GM19467 (cell line): ENCODE measurements around the gene OSBPL2.

Source experiments
- ATAC-seq: cut with Tn5 transposase; IDR thresholded peaks from one replicate; pipeline ENCODE4 v1.9.1; 2021; ENCODE audit warnings: mild to moderate bottlenecking, moderate library complexity; ENCODE audit not compliant: unreplicated experiment

The OSBPL2 gene

GRCh38 chr20:62321521-62321948 is 83.2 kb downstream of the OSBPL2 start:
- no peak for ATAC-seq

DNA sequence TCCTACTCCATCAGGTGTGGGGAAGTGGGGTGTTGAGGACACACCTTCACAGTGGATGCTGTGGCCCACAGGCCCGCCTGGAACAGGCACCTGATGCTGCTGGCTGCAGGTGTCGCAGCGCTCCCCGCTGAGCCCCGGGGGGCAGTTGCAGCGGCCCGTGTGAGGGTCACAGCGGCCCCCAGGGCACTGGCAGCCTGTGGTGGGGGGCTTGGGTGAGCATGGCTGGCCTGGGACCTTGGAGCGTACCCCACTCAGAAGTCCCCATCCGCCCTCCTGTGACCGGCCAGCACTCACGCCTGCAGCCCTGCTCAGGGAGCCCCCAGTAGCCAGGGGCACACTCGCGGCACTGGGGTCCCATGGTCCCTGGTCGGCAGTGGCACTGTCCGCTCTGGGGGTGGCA is 83.7 kb downstream of the OSBPL2 start:
- no peak for ATAC-seq

DNA sequence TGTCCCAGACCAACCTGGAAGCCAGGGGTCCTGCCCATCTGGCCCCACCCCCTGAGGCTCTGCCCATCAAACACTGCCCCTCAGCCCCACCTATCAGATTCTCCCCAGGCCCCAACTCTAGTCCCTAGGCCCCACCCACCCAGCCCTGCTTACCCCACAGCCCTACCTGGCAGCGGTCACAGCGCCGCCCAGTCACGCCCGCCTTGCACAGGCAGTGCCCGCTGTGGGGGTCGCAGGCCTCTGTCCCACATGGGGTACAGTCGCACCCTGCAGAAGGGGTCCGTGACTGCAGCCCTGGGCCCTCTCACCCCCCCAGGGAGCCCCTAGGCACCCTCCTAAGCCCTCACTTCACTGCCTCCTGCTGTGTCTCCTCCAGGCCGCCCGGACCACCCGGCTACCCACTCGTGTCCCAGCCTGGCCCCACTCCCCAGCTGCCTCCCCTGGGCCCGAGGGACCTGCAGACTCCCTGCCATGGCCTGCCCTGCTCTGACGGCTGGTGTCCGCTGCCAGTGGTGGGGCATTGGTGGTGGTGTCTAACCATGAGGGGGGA is 84.2 kb downstream of the OSBPL2 start:
- no peak for ATAC-seq

DNA sequence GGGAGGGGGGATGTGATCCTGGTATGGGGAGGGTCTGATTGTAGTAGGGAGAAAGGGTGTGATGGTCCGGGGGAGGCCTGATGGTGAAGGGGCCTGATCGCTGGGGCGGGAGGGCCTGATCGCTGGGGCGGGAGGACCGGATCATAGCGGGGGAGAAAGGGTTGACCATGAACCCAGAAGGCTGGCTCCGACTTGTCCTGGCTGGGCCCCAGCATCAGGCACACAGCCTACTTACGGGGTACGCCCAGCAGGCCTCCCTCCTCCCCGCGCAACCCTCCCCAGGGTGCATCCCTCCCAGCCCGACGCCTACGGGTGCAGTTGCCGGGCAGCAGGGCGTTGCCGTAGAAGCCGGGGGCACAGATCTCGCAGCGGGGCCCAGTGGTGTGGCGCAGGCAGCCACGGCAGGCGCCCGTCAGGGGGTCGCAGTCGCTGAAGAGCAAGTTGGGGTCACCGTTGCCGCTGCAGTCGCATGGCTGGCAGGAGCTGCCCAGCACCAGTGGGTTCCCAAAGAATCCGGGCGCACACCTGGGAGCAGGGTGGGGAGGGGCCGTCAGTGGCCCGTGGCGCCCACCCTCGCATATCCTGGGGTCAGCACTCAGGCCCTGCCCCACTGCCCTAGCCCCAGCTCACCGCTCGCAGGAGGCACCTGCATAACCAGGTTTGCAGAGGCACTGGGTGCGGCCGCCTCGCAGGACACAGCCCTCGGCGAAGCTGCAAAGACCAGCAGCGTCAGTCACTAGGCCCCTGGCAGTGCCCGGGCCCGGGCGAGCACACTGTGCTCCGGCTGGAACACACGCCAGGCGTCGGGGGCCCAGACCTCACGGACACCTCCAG is 85.0 kb downstream of the OSBPL2 start:
- ATAC-seq: no peak

DNA sequence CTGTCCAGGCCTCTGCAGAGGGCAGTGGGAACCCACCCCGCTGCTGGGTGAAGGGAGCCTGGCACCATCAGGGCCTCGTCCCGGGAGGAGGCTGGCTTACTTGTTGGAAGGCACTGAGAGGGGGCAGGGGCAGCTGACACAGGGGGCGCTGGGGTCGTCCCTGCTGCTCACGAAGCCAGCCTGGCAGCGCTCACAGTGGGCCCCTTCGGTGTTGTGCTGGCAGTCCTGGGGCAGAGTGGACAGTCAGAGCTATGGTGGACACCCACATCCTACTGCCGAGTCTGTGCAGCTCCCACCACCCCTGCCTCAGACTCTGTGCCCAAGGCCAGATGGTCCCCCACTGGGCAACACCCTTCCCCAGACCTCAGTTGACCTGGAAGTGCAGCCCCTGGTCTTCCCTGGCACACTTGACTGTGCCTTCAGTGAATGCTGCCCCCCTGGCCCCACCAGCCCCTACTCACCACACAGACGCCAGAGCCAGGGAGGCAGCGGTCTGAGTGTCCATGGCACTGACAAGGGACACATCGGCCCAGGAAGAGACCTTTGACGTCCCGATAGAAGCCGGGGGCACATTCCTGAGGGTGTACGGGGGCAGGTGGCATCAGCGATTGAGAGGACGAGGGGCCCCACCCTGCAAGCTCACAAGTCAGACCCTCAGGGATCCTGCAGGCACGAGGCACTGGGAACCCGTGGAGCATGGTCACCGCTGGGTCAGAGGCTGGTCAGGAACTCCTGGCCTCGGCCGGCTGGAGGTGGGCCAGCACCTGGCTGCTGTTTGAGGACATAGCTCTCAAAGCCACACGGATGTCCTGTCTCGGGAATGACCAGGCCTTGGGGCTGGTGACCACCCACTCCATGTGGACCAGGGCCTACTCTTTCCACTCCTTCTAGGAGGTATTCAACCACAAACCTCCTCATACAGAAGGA is 85.9 kb downstream of the OSBPL2 start:
- ATAC-seq: no peak

DNA sequence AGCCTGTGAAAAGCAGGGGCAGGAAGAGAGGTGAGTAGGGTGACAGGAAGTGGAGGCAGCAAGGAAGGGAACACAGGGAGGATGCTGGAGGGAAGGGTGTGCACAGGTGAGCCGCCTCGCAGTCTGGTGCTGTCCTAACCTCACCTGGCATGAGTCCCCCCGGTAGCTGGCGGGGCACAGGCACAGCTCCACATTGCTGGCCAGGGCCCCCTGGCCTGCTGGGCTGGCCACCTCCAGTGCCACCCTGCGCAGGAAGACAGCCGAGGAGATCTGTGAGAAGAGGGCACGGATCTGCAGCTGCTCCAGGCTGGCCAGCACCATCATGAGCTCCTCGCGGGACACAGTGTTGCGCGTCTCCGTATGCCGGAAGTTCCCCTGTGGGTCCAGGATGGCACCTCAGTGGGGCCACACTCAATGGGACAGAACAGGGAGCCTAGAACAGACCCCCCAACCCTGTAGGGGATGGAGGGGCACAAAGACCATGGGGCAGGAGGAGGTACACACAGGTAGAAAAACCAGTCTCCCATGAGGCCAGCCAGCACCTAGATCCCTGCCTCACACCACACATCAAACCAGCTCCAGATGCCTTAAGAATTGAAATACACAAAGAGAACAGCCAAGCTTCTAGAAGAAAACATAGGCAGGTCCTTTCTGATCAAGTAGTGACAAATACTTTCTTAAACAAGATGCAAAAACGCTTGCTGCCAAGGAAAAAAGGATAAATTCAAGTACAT is 87.0 kb downstream of the OSBPL2 start:
- ATAC-seq: no peak

GRCh38 chr20:62326559-62326958 is 88.2 kb downstream of the OSBPL2 start:
- ATAC-seq: no peak

DNA sequence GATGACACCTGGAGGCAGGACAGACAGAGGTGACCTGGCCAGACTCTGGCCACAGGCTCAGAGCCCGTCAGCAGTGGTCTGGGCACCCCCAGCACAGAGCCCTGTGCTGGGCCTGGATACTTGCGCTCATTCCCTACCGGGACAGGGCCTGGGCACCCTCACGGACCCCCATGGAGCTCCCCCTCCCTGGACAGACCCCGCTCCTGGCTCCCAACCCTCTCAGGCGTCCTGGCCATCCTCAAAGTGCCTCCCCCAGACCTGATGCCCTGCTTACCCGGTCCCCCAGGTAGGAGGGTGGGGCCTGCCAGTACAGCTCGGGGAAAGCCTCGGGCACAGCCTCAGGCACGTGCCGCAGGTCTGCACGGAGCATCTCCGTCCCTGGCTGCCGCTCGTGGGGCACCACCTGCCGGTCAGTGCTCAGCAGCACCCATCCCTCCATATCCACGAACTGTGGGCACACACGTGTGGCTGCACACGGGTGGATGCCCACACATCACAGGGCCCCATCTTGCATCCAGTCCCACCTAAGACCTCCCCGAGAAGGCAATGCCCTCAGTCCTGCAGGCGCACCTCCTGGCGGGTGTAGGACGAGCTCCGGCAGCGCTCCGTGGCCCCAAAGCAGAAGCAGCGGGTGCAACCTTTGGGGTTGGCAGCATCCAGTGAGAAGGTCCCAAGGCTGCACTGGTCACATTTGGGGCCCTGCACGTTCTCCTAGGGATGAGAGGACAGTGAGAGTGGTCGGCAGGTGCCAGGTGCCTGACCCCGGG is 88.8 kb downstream of the OSBPL2 start:
- no peak for ATAC-seq

DNA sequence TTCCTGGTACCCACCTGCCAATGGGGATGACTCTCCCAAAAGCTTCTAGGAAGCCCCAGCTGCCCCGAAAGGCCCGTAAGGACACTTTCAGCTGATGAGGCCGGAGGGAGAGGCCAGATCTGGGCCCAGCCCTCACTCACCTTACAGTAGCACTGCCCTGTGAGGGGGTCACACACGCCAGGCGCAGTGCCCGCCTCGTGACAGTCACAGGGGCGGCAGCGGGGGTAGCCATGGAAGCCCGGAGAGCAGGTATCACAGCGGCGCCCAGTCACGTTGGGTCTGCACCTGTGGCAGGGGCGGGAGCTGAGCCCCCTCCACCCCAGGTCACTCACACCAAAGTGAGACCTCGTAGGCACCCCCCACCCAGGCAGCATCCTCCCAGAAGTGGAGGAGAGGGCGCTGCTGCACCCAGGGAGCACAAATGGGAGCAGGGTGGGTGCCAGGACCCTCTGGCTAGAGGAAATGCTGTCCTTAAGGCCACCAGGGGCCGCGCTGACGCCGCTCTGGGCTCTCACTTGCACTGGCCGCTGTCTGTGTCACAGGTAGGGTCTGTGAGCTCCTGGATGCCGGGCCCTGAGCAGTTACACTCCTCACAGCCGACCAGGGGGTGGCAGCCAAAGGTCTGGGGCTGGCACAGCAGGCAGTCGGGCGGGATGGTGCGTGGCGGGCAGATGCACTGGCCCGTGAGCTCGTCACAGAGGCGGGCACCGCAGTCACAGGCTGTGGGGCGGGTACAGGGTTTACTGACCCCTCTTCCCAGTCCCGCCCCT is 89.6 kb downstream of the OSBPL2 start:
- ATAC-seq: no peak

DNA sequence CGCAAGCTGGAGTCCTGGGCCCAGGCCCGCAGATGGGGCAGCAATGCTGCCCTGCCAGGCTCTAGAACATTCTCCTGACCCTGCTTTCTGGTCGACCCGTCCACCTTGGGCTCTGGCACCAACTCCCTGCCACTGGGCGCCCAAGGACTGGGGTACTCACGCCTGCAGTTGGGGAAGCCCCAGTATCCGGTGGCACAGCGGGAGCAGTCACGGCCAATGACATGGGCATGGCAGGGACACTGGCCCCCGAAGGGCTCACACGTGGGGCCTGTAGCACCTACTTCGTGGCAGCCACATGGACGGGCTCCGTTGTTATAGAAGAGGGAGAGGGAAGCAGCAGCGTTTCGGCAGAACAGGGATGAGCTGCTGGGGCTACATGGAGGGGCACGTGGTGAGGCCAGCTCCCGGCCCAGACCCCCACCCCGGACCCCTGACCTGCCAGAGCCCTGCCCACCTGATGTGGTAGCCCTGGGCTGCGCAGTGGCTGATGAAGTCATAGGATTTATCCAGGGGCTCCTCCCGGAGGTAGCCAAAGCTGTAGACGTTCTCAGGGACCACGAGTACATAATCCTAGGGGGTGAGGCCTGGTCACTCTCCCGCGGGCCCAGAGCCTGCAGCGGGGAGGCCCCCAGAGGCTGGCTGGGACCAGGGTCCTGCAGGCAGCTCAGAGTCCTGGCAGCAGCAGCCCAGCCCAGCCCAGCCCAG is 90.5 kb downstream of the OSBPL2 start:
- no peak for ATAC-seq

GRCh38 chr20:62329389-62330377 is 91.4 kb downstream of the OSBPL2 start:
- ATAC-seq: no peak

DNA sequence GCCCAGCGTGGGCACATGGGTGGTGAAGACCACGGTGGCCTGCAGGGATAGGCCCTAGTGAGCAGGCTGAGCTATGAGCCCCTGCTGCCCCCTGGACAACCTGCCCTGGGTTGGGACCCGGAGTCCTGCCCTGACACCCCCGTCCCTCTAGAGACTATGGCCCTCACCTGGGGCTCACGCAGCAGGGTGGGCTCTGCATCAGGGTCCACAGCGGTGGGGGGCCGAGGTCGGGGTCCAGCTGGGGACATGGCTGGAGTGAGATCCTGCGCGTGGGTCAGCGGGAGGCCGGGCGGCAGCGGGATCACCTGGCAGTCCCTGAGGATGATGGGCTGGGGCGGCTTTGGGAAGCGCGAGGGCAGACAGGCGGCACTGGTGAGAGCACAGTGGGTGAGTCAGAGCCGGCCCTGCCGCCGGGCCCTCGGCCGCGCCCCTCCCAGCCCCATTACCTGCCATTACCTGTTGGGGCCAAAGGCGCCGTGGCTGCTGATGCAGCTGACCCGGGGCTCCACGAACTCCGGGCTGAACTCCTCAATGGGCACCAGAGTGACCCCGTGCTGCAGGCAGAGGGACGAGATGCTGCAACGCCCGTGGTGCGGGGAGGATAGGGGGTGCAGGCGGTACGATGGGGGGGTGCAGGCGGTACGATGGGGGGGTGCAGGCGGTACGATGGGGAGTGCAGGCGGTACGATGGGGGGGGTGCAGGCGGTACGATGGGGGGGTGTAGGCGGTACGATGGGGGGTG is 92.4 kb downstream of the OSBPL2 start:
- no peak for ATAC-seq

GRCh38 chr20:62331347-62331746 is 93.0 kb downstream of the OSBPL2 start:
- no peak for ATAC-seq

- no peak for ATAC-seq
Observed at GRCh38 chr20:62332421-62332820, 94.1 kb downstream of the OSBPL2 start.

DNA sequence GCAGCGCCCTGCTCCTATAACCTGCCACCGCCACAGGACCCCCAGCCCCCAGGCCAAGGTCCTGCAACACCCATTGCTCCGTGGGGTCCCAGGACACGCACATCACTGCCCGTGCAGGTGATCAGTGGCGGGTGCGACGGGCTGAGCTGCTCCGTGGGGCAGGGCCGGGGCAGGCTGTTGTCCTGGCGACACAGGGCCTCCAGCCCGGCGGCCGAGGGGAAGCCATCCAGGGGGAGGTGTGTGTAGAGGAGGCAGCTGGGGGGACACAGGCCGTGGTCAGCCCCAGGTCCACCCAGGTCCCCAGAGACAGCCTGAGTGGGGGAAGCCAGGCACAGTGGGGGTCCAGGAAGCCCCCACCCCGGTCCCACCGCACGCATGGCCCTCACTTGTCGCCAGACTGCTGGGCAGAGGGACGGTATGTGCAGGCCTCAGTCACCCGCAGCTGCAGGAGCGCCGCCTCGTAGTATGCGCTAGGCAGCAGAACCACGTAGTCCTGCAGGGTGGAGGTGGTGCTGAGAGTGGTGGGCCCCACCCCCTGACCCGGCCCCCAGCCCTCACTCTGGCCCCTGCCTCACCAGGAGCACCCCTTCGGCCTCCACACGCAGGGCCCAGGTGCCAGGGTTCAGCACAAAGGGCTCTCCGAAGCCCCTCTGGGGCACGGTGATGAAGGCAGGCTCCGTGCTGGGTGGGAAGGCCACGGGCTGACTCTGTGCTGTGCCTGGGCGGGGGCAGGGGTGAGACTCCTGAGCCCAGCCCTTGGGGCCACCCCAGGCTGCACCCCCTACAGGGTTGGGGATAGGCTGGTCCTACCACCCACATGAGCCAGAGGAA is 94.9 kb downstream of the OSBPL2 start:
- ATAC-seq: no peak
